ENCODE results near the gene DTHD1. TPM values are rescaled to one million over a fixed set of nuclear protein-coding genes. Genes with fewer than 3 reads are reported as not detected.

Gene DTHD1
- total RNA-seq, 2 experiments from 2014 or later: 0.11 to 0.16 TPM

- Histone ChIP-seq H3K9me3 (ENCODE audit: control insufficient read depth in 1 of 2, insufficient read depth in 1 of 2, low read length in 2 of 2) (no peaks in the 10 kb centered on the region), H3K4me1 (ENCODE audit: insufficient read depth, low read length) (no peaks in the 10 kb centered on the region), H3K4me3 (ENCODE audit: low read length) (no peak overlapping the region), H3K27ac (ENCODE audit: low read depth in 1 of 2, low read length in 2 of 2) (no peak overlapping the region), H3K36me3 (ENCODE audit: insufficient read depth, low read length) (no peaks in the 10 kb centered on the region), H3K27me3 (ENCODE audit: control insufficient read depth in 1 of 2, insufficient read depth in 2 of 2, low read length in 2 of 2) (no peaks in the 10 kb centered on the region)
- H3K4me3 Mint-ChIP-seq: no peak overlapping the region
- no peak for ATAC-seq (ENCODE audit: poor library complexity)
- H3K36me3 Mint-ChIP-seq (ENCODE audit: low read depth): no peaks in the 10 kb centered on the region
- DNase-seq: no peak
- CTCF ChIA-PET: no interaction called here
- POLR2A ChIA-PET: no interaction called here
- H3K27me3 Mint-ChIP-seq: no peaks in the 10 kb centered on the region
- no peak for TF ChIP-seq CTCF (IDR thresholded peaks at IDR 0.05)
- no peaks in the 10 kb centered on the region for H3K9me3 Mint-ChIP-seq
- intact Hi-C loops (cut with DNase I, micrococcal nuclease): no loop called here
- no peak overlapping the region for H3K27ac Mint-ChIP-seq
- H3K4me1 Mint-ChIP-seq (ENCODE audit: low read depth): peaks cover 20% of the 10 kb centered on the region
Observed at GRCh38 chr4:36274158-36274557, 7.3 kb upstream of the DTHD1 start.

GRCh38 chr4:36277533-36277932 lies 3.9 kb upstream of the DTHD1 start:
- intact Hi-C loops (cut with DNase I, micrococcal nuclease): no loop called here
- Mint-ChIP-seq H3K9me3 (no peaks in the 10 kb centered on the region), H3K4me3 (no peak overlapping the region), H3K27ac (no peak overlapping the region), H3K36me3 (ENCODE audit: low read depth) (no peaks in the 10 kb centered on the region), H3K27me3 (no peaks in the 10 kb centered on the region), H3K4me1 (ENCODE audit: low read depth) (peaks cover 13% of the 10 kb centered on the region)
- CTCF ChIA-PET: no interaction called here
- ATAC-seq (ENCODE audit: poor library complexity) (no peak), DNase-seq (no peak)
- H3K9me3 ChIP-seq (ENCODE audit: control insufficient read depth in 1 of 2, insufficient read depth in 1 of 2, low read length in 2 of 2): no peaks in the 10 kb centered on the region
- TF ChIP-seq CTCF (IDR thresholded peaks at IDR 0.05): no peak
- H3K27ac ChIP-seq (ENCODE audit: low read depth in 1 of 2, low read length in 2 of 2): no peak overlapping the region
- no peak overlapping the region for H3K4me3 ChIP-seq (ENCODE audit: low read length)
- H3K4me1 ChIP-seq (ENCODE audit: insufficient read depth, low read length): peaks cover 6% of the 10 kb centered on the region
- H3K36me3 ChIP-seq (ENCODE audit: insufficient read depth, low read length): no peaks in the 10 kb centered on the region
- POLR2A ChIA-PET: no interaction called here
- no peaks in the 10 kb centered on the region for H3K27me3 ChIP-seq (ENCODE audit: control insufficient read depth in 1 of 2, insufficient read depth in 2 of 2, low read length in 2 of 2)

DNA sequence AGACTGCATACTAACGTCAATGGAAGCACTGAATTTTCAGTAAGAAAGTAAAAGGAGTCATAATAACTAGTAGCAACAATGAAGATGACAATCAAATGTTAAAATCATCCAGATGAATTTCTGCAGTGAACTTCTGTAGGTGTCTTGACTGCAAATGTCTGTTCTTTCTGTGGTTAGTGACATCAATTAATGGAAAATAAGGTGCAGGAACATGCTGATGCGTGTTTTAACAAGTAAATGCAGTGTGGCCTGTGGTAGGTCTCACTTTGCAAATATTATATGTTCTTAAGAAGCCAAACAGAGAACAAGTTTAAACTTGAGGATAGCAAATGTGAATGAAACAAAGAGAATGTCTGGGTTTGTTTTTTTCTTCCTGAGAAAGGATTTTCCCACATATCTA lies 2.6 kb upstream of the DTHD1 start:
- ChIA-PET CTCF (no interaction called here), POLR2A (no interaction called here)
- H3K27me3 Mint-ChIP-seq: no peaks in the 10 kb centered on the region
- H3K4me3 Mint-ChIP-seq: no peak overlapping the region
- no peak overlapping the region for H3K27ac Mint-ChIP-seq
- Histone ChIP-seq H3K4me1 (ENCODE audit: insufficient read depth, low read length) (peaks cover 6% of the 10 kb centered on the region), H3K27me3 (ENCODE audit: control insufficient read depth in 1 of 2, insufficient read depth in 2 of 2, low read length in 2 of 2) (no peaks in the 10 kb centered on the region), H3K4me3 (ENCODE audit: low read length) (no peak overlapping the region), H3K36me3 (ENCODE audit: insufficient read depth, low read length) (no peaks in the 10 kb centered on the region), H3K27ac (ENCODE audit: low read depth in 1 of 2, low read length in 2 of 2) (no peak overlapping the region), H3K9me3 (ENCODE audit: control insufficient read depth in 1 of 2, insufficient read depth in 1 of 2, low read length in 2 of 2) (no peaks in the 10 kb centered on the region)
- peaks cover 13% of the 10 kb centered on the region for H3K4me1 Mint-ChIP-seq (ENCODE audit: low read depth)
- no peaks in the 10 kb centered on the region for H3K36me3 Mint-ChIP-seq (ENCODE audit: low read depth)
- TF ChIP-seq CTCF (IDR thresholded peaks at IDR 0.05): no peak
- H3K9me3 Mint-ChIP-seq: no peaks in the 10 kb centered on the region
- intact Hi-C loops (cut with DNase I, micrococcal nuclease): no loop called here
- ATAC-seq (ENCODE audit: poor library complexity) (no peak), DNase-seq (peak in 1 of 14 experiments; percentile 59)
